HUES48 (cell line): ENCODE measurements around the gene AFAP1.

Experiments used
- H3K27ac ChIP-seq: one replicate; pipeline ENCODE4 v1.7.0; 2013; ENCODE audit warnings: low read depth, low read length, inconsistent platforms
- H3K27me3 ChIP-seq: 2 replicates; pipeline ENCODE4 v1.6.1; 2013; ENCODE audit warnings: mild to moderate bottlenecking, low read length; ENCODE audit not compliant: control insufficient read depth, insufficient read depth
- H3K36me3 ChIP-seq: 2 replicates; pipeline ENCODE4 v1.6.1; 2013; ENCODE audit warnings: low read length; ENCODE audit not compliant: control insufficient read depth, insufficient read depth
- H3K4me1 ChIP-seq: 2 replicates; pipeline ENCODE4 v1.6.1; 2013; ENCODE audit warnings: mild to moderate bottlenecking, low read length; ENCODE audit not compliant: control insufficient read depth, insufficient read depth
- H3K4me3 ChIP-seq: 2 replicates; pipeline ENCODE4 v1.5.1; 2013; ENCODE audit warnings: mild to moderate bottlenecking, low read depth, low read length
- H3K9ac ChIP-seq: 2 replicates; pipeline ENCODE4 v1.6.1; 2013; ENCODE audit warnings: mild to moderate bottlenecking, low read depth, low read length, moderate library complexity
- H3K9me3 ChIP-seq: 2 replicates; pipeline ENCODE4 v1.6.1; 2013; ENCODE audit warnings: low read length; ENCODE audit not compliant: control insufficient read depth, insufficient read depth

The AFAP1 gene

GRCh38 chr4:7978907-7979651 is 39.4 kb upstream of the AFAP1 start:
- Histone ChIP-seq H3K4me3 (no peak overlapping the region), H3K4me1 (peaks cover 24% of the 10 kb centered on the region), H3K36me3 (no peaks in the 10 kb centered on the region), H3K9me3 (no peaks in the 10 kb centered on the region), H3K27me3 (no peaks in the 10 kb centered on the region), H3K9ac (0 out of 2 replicates have a peak overlapping the region, but pooled peaks have one; percentile 22), H3K27ac (peak overlapping the region; percentile 67)

GRCh38 chr4:7978489-7978888 is 38.8 kb upstream of the AFAP1 start:
- Histone ChIP-seq H3K4me3 (no peak overlapping the region), H3K27ac (no peak overlapping the region), H3K9me3 (no peaks in the 10 kb centered on the region), H3K27me3 (no peaks in the 10 kb centered on the region), H3K4me1 (peaks cover 24% of the 10 kb centered on the region), H3K36me3 (no peaks in the 10 kb centered on the region), H3K9ac (no peak overlapping the region)

- Histone ChIP-seq H3K9me3 (no peaks in the 10 kb centered on the region), H3K36me3 (no peaks in the 10 kb centered on the region), H3K27ac (no peak overlapping the region), H3K27me3 (no peaks in the 10 kb centered on the region), H3K9ac (no peak overlapping the region), H3K4me1 (peaks cover 28% of the 10 kb centered on the region), H3K4me3 (no peak overlapping the region)
Observed at GRCh38 chr4:7976634-7977033, 37.0 kb upstream of the AFAP1 start.

GRCh38 chr4:7976025-7976424 is 36.4 kb upstream of the AFAP1 start:
- Histone ChIP-seq H3K36me3 (no peaks in the 10 kb centered on the region), H3K9me3 (no peaks in the 10 kb centered on the region), H3K4me1 (peaks cover 28% of the 10 kb centered on the region), H3K27me3 (no peaks in the 10 kb centered on the region), H3K4me3 (no peak overlapping the region), H3K27ac (no peak overlapping the region), H3K9ac (no peak overlapping the region)

GRCh38 chr4:7974425-7974824 is 34.8 kb upstream of the AFAP1 start:
- Histone ChIP-seq H3K9ac (no peak overlapping the region), H3K4me3 (no peak overlapping the region), H3K4me1 (peaks cover 25% of the 10 kb centered on the region), H3K27ac (no peak overlapping the region), H3K27me3 (no peaks in the 10 kb centered on the region), H3K36me3 (no peaks in the 10 kb centered on the region), H3K9me3 (no peaks in the 10 kb centered on the region)

- Histone ChIP-seq H3K9me3 (no peaks in the 10 kb centered on the region), H3K27me3 (no peaks in the 10 kb centered on the region), H3K9ac (no peak overlapping the region), H3K36me3 (no peaks in the 10 kb centered on the region), H3K4me3 (no peak overlapping the region), H3K4me1 (peaks cover 17% of the 10 kb centered on the region), H3K27ac (no peak overlapping the region)
Observed at GRCh38 chr4:7973545-7973981, 33.9 kb upstream of the AFAP1 start.

- Histone ChIP-seq H3K9me3 (no peaks in the 10 kb centered on the region), H3K4me3 (no peak overlapping the region), H3K4me1 (peaks cover 10% of the 10 kb centered on the region; the same call in 1 of the 2 replicates), H3K27ac (no peak overlapping the region), H3K27me3 (no peaks in the 10 kb centered on the region), H3K9ac (no peak overlapping the region), H3K36me3 (no peaks in the 10 kb centered on the region)
Observed at GRCh38 chr4:7971881-7972500, 32.3 kb upstream of the AFAP1 start.

GRCh38 chr4:7971159-7971631 is 31.5 kb upstream of the AFAP1 start:
- Histone ChIP-seq H3K4me3 (no peak overlapping the region), H3K27me3 (no peaks in the 10 kb centered on the region), H3K9me3 (no peaks in the 10 kb centered on the region), H3K27ac (no peak overlapping the region), H3K36me3 (no peaks in the 10 kb centered on the region), H3K4me1 (peaks cover 10% of the 10 kb centered on the region; the same call in 1 of the 2 replicates), H3K9ac (no peak overlapping the region)

GRCh38 chr4:7970361-7970946 is 30.8 kb upstream of the AFAP1 start:
- no peak overlapping the region for H3K27ac ChIP-seq
- no peaks in the 10 kb centered on the region for H3K36me3 ChIP-seq
- H3K4me1 ChIP-seq: peaks cover 10% of the 10 kb centered on the region; the same call in 1 of the 2 replicates
- no peaks in the 10 kb centered on the region for H3K27me3 ChIP-seq
- no peak overlapping the region for H3K9ac ChIP-seq
- H3K4me3 ChIP-seq: no peak overlapping the region
- H3K9me3 ChIP-seq: no peaks in the 10 kb centered on the region

- Histone ChIP-seq H3K4me1 (peaks cover 10% of the 10 kb centered on the region; the same call in 1 of the 2 replicates), H3K9me3 (no peaks in the 10 kb centered on the region), H3K4me3 (no peak overlapping the region), H3K27ac (no peak overlapping the region), H3K27me3 (no peaks in the 10 kb centered on the region), H3K36me3 (no peaks in the 10 kb centered on the region), H3K9ac (no peak overlapping the region)
Observed at GRCh38 chr4:7968262-7968896, 28.7 kb upstream of the AFAP1 start.
